HEK293 (cell line): ENCODE results near the gene SPATA21.

Experiments used
- BCL11A ChIP-seq: fragments of 450-650 bp; formaldehyde crosslinking; IDR thresholded peaks from 2 replicates; pipeline ENCODE4 v1.5.1; 2016; ENCODE audit warnings: low read depth, missing biosample characterization, missing genetic modification characterization
- MEIS1 ChIP-seq: sonication (generic); formaldehyde crosslinking; IDR thresholded peaks from 2 replicates; pipeline ENCODE4 v1.8.1; 2022; ENCODE audit warnings: missing genetic modification reagents, mild to moderate bottlenecking, borderline replicate concordance
- TCF7L2 ChIP-seq: IDR thresholded peaks from 2 replicates; pipeline ENCODE4 v1.6.1; 2011; ENCODE audit warnings: low read depth, mild to moderate bottlenecking, inconsistent platforms, low read length, moderate library complexity, borderline replicate concordance
- ZBTB20 ChIP-seq: fragments of 450-650 bp; formaldehyde crosslinking; IDR thresholded peaks from 2 replicates; pipeline ENCODE4 v1.5.1; 2016; ENCODE audit warnings: missing biosample characterization, missing genetic modification characterization
- ZBTB6 ChIP-seq: fragments of 450-650 bp; formaldehyde crosslinking; IDR thresholded peaks from 2 replicates; pipeline ENCODE4 v1.5.1; 2017; ENCODE audit warnings: missing biosample characterization, missing genetic modification characterization
- ZBTB7A ChIP-seq: fragments of 450-650 bp; formaldehyde crosslinking; IDR thresholded peaks from 2 replicates; pipeline ENCODE4 v1.5.1; 2016; ENCODE audit warnings: low read depth, missing biosample characterization, missing genetic modification characterization
- ZFP69B ChIP-seq: fragments of 450-650 bp; formaldehyde crosslinking; IDR thresholded peaks from 2 replicates; pipeline ENCODE4 v1.5.1; 2016; ENCODE audit warnings: missing biosample characterization, missing genetic modification characterization
- TF ChIP-seq, protein P1 (sequence below): fragments of 450-650 bp; formaldehyde crosslinking; IDR thresholded peaks from 2 replicates; pipeline ENCODE4 v1.5.1; 2016; ENCODE audit warnings: missing biosample characterization, missing genetic modification characterization

DNA sequence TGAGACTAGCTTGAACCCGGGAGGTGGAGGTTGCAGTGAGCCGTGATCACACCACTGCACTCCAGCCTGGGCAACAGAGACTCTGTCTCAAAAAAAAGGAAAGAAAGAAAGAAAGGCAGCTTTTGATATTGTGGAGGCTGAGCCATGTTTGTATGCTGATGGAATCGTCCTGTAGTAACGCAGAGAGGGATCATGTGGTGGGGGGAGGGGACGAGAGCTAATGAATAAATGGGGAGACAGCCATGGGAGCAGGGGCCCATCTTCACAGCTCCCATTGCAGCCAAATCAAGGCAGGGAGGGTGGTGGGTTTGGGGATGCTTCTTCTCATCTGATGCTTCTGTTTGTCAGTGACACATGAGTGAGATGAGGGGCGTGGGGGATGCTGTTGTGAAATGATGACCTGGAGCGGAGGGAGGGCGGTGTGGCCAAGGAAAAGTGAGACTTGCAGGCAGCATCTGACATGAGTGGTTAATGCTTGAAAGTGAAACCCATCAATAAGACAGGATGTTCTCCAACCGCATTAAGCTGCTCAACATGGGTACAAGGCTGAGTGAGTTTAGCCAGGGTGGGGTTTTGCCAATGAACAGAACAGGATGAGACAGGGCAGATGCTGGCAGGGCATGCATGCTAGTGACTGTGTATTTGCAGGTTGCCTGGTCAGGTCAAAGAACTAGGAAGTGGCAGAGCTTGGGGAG, 16.7 kb downstream of the SPATA21 start:
- TF ChIP-seq ZBTB7A (tag by site-specific recombination): no peak
- TF ChIP-seq, protein P1, sequence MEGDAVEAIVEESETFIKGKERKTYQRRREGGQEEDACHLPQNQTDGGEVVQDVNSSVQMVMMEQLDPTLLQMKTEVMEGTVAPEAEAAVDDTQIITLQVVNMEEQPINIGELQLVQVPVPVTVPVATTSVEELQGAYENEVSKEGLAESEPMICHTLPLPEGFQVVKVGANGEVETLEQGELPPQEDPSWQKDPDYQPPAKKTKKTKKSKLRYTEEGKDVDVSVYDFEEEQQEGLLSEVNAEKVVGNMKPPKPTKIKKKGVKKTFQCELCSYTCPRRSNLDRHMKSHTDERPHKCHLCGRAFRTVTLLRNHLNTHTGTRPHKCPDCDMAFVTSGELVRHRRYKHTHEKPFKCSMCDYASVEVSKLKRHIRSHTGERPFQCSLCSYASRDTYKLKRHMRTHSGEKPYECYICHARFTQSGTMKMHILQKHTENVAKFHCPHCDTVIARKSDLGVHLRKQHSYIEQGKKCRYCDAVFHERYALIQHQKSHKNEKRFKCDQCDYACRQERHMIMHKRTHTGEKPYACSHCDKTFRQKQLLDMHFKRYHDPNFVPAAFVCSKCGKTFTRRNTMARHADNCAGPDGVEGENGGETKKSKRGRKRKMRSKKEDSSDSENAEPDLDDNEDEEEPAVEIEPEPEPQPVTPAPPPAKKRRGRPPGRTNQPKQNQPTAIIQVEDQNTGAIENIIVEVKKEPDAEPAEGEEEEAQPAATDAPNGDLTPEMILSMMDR (tag by site-specific recombination): no peak
- no peak for TF ChIP-seq ZBTB20 (tag by site-specific recombination)
- no peak for TF ChIP-seq TCF7L2
- no peak for TF ChIP-seq BCL11A (tag by site-specific recombination)
- TF ChIP-seq MEIS1 (CRISPR knock-in tag): no peak
- TF ChIP-seq ZBTB6 (tag by site-specific recombination): no peak
- TF ChIP-seq ZFP69B (tag by site-specific recombination): no peak
